HG02870 (cell line): ENCODE data around the gene TYR.
"Not testable (repeated sequence)": the region's sequence is repeated elsewhere in the genome, so short reads cannot be mapped to it uniquely, and the experiment has no call there.

Source experiments
- ATAC-seq: cut with Tn5 transposase; IDR thresholded peaks from one replicate; pipeline ENCODE4 v1.9.1; 2021; ENCODE audit warnings: mild to moderate bottlenecking, moderate library complexity; ENCODE audit not compliant: unreplicated experiment

The TYR gene

DNA sequence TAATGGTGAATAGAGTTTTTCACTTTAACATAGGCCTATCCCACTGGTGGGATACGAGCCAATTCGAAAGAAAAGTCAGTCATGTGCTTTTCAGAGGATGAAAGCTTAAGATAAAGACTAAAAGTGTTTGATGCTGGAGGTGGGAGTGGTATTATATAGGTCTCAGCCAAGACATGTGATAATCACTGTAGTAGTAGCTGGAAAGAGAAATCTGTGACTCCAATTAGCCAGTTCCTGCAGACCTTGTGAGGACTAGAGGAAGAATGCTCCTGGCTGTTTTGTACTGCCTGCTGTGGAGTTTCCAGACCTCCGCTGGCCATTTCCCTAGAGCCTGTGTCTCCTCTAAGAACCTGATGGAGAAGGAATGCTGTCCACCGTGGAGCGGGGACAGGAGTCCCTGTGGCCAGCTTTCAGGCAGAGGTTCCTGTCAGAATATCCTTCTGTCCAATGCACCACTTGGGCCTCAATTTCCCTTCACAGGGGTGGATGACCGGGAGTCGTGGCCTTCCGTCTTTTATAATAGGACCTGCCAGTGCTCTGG, at the start of gene TYR:
TSS of gene TYR (plus strand) at position 185 of the 541 bp plus-strand sequence. CDS start at position 264, 79 bp downstream.
- ATAC-seq: no peak

- ATAC-seq: no peak
These were observed 41.1 kb upstream of the TYR start for GRCh38 chr11:89136606-89137005.

- ATAC-seq: no peak
These were observed 30.4 kb upstream of the TYR start for GRCh38 chr11:89147229-89147628.

DNA sequence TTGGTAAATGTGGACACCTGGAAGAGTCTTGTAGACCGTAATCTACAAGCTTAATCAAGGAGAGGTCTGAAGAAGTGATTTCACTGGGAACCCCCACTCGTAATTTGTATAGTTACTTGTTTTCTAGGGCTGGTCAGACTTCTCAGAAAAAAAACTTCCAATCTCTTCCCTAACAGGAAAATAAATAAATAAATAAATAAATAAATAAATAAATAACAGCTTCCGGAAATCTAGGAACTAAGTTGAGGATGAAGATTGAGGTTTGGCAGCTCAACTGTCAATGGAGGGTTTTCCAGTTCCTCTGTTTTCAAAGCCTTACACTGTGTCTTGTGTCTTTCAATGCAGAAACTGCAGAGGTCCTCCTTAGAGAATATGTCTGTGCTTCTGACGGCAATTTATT, 17.7 kb upstream of the TYR start:
- ATAC-seq: no peak

DNA sequence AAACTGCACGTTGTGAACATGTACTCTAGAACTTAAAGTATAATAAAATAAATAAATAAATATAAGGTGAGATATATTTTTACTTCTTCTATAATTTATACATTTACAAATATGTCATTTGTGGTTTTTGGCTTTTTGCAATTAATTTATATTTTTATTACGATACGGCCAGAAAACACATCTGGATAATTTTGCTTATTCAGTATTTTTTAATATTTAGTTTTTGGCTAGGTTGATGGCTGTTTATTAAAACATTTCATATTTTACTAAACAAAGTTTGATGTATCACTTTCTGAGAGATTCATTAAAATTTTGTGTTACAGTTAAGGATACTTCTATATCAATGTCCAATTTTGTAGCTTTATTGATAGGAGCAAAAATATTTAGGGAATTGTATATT, 15.7 kb upstream of the TYR start:
- ATAC-seq: no peak

DNA sequence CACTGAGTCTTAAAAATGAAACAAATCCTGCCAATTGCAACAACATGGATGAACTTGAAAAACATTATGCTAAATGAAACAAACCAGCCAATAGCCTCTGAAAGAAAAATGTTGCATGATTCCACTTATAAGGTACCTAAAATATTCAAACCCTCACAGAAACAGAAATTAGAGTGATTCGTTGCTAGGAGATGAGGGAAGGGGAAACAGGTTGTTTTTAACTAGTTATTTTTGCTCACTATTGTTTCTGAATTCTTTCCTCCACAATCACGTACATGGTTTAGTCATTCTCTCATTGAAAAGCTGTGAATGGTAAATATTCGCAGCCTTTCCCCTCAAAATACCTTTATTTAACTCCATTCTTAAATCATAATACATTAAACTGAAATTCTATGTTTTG, 14.0 kb upstream of the TYR start:
- no peak for ATAC-seq

GRCh38 chr11:89168396-89168795, 9.3 kb upstream of the TYR start:
- ATAC-seq: no peak

DNA sequence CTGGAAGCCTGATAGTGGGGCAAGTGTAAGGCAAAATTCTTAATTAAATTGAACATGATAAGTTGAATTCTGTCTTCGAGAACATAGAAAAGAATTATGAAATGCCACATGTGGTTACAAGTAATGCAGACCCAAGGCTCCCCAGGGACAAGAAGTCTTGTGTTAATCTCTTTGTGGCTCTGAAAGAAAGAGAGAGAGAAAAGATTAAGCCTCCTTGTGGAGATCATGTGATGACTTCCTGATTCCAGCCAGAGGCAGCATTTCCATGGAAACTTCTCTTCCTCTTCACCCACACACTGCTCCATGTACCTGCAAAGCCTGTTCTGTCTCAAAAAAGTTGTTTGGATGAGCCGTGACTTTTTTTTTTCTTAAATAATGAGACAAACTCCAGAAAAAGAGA, 1.9 kb upstream of the TYR start:
- ATAC-seq: no peak

DNA sequence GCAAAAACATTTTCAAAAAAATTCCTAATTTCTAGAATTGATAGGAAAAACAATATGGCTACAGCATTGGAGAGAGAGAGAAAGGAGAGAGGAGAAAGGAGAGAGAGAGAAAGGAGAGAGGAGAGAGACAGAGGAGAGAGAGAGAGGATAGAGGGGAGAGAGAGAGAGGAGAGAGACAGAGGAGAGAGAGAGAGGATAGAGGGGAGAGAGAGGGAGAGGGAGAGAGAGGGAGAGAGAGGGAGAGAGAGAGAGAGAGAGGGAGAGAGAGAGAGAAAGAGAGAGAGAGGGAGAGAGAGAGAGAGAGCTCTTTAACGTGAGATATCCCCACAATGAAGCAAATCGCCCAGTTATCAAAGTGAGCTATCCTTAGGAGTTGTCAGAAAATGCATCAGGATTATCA, 737 bp upstream of the TYR start:
- ATAC-seq: no peak

GRCh38 chr11:89181111-89181510, 3.4 kb downstream of the TYR start:
- no peak for ATAC-seq

- no peak for ATAC-seq
These were observed 5.3 kb downstream of the TYR start for GRCh38 chr11:89182773-89183518.

GRCh38 chr11:89184021-89184420, 6.3 kb downstream of the TYR start:
- ATAC-seq: no peak

DNA sequence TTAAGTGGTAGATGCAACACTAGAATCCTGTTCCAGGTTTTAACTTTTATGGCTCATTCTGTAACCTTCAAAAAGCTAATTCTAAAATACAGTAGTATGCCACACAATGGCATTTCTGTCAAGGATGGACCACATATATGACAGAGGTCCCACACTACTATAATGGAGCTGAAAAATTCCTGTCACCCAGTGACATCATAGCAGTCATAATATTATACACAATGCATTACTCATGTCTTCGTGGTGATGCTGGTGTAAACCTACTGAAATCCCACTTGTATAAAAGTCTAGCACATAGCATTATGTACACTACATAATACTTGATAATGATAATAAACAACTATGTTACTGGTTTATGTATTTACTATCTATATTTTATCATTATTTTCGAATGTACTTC, 12.1 kb downstream of the TYR start:
- no peak for ATAC-seq

- ATAC-seq: no peak
These were observed 23.5 kb downstream of the TYR start for GRCh38 chr11:89201138-89201537.

- no peak for ATAC-seq
These were observed 26.1 kb downstream of the TYR start for GRCh38 chr11:89203814-89204213.

DNA sequence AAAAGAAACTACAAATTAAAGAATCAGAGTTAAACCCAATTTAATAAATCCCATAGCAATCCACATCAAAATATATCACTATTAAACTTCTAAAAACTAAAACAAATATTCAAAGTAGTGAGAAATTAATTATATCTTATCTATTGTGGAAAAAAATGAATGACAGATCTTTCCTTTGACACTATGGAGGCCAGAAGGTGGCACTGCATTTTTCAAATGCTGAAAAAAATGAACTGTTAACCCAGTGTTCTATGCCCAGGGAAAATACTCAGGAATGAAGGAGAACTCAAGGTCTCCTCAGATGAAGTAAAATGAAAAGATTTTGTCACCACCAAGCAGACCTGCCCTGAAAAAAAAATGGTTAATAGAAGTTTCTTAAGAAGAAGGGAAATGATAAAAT, 27.7 kb downstream of the TYR start:
- no peak for ATAC-seq

- no peak for ATAC-seq
These were observed 43.1 kb downstream of the TYR start for GRCh38 chr11:89220684-89221339.

DNA sequence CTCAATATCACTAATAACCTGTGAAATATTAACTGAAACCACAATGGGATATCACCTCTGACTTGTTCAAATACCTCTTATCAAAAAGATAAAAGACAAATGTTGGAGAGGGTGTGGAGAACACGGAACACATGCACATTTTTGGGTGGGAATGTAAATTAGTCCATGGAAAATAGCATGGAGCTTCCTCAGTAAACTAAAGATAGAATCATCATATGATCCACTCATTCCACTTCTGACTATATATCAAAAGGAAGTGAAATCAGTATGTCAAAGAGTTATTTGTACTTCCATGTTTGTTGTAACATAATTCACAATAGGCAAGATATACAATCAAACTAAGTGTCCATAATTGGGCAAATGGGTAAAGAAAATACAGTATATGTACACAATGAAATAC, 57.4 kb downstream of the TYR start:
- ATAC-seq: no peak

DNA sequence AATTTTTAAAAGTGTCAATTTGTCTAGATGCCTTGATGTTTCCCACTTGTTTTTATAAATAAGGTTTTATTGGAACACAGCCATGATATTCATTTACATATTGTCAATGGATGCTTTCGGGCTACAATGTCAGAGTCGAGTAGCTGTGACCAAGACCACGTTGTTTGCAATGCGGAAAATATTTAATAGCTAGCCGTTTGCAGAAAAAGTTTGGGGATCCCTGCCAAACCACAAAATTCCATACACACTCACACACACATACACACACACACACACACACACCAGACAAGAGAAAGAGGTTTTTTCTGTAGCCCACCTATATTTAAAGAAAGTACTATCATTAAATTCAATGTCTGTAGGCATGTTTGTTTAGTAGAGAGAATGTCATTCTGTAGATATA, 58.3 kb downstream of the TYR start:
- no peak for ATAC-seq

DNA sequence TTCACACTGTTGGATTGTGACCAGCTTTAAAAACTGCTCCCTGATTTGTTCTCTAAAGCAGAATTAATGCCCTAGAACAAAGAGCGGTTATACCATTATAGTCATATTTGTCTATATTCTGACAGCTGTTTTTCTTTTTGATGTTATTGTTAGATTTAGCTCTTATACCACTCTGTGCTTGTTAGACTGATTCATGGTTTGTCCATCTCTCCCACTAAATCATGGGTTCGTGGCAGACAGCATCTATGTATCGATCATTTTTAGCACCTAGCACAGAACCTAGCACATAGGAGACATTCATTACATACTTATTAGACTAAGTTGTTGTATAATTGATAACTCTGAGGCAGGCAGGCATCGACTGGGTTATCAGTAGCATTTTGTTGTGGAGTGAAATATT, 69.3 kb downstream of the TYR start:
- ATAC-seq: not testable (repeated sequence)

DNA sequence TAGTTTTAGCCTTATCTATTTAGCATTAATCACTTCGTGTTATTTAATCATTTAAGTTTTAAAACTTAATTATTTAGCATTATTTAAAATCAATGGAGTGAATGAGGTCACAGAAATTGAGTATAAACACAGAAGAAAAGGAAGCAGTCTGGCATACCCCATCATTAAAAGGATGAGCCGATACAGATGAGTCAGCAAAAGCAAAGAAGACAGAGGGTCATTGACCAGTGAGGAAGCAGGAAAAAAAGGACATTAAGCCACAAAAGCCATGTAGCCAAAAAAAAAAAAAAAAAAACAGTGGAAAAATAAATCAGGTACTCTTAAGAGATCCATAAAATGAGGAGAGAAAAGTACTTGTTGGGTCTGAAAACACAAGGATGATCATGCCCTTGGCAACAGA, 71.5 kb downstream of the TYR start:
- ATAC-seq: no peak

- ATAC-seq: not testable (repeated sequence)
These were observed 83.8 kb downstream of the TYR start for GRCh38 chr11:89261483-89261882.
